Prostate gland (tissue), 2 donors: ENCODE measurements around the gene STRN3. TPM values are rescaled to one million over a fixed set of nuclear protein-coding genes. Genes with fewer than 3 reads are reported as not detected.

Source experiments
- DNase-seq: peaks from one replicate; pipeline ENCODE4 v3.0.0-alpha.2; 2019; ENCODE audit warnings: low spot score
- H3K27ac ChIP-seq, 2 donors: fragments of 200-600 bp; sonication (generic); 2 replicates each; pipeline ENCODE4 v1.5.1; 2017 to 2019
- H3K27me3 ChIP-seq: fragments of 200-600 bp; sonication (generic); replicated peaks from 2 replicates; pipeline ENCODE4 v1.5.1; 2019; ENCODE audit not compliant: insufficient read depth
- H3K36me3 ChIP-seq, 2 donors: fragments of 200-600 bp; sonication (generic); 1 replicate in 1 of 2; 2 replicates in 1 of 2; pipeline versions ENCODE4 v1.5.1 to v1.8.1; 2017 to 2019
- H3K4me1 ChIP-seq: fragments of 200-600 bp; sonication (generic); replicated peaks from 2 replicates; pipeline ENCODE4 v1.5.1; 2019
- H3K4me3 ChIP-seq, 2 donors: fragments of 200-600 bp; sonication (generic); 2 replicates each; pipeline ENCODE4 v1.5.1; 2017 to 2019
- H3K9me3 ChIP-seq: fragments of 200-600 bp; sonication (generic); 2 replicates; pipeline ENCODE4 v1.5.1; 2017
- CTCF ChIP-seq, 4 experiments: fragments of 200-600 bp in 2 of 4; fragments of 450-650 bp in 2 of 4; sonication (generic) in 2 of 4; IDR thresholded peaks; 1 replicate in 3 of 4; 2 replicates in 1 of 4; pipeline ENCODE4 v1.5.1; 2016 to 2019; ENCODE audit warnings: antibody characterized with exemption in 4 of 4, mild to moderate bottlenecking in 2 of 4, moderate library complexity in 2 of 4
- POLR2A ChIP-seq: fragments of 450-650 bp; IDR thresholded peaks from one replicate; pipeline ENCODE4 v1.6.1; 2016; ENCODE audit warnings: antibody characterized with exemption, mild to moderate bottlenecking
- POLR2AphosphoS5 ChIP-seq: sonication (generic); formaldehyde crosslinking; IDR thresholded peaks from one replicate; pipeline ENCODE4 v1.6.1; 2017; ENCODE audit warnings: antibody characterized with exemption
- WGBS: methylation state at CpG from one replicate; pipeline ENCODE4 v1.1.5; 2018; 5-methylcytosine and 5-hydroxymethylcytosine counted together
- intact Hi-C: fragments of 100-400 bp; cut with DNase I; formaldehyde crosslinking; loops from one replicate; pipeline ENCODE4 v1.14.2; 2022
- total RNA-seq, 2 donors: library from RNA; depleted of rRNA; stranded (reverse); fragments of >200 nt; gene quantifications; one replicate each; pipeline ENCODE4 v1.1.0, GENCODE V29; 2016

Gene STRN3
- total RNA-seq, 2 donors from 2014 or later, result 25.6 to 40.5 TPM

- H3K4me1 ChIP-seq, result no peaks in the 10 kb centered on the region
- intact Hi-C loops, result no loop called here
- no peaks in the 10 kb centered on the region for H3K36me3 ChIP-seq
Measured at GRCh38 chr14:30988509-30988908, 37.7 kb downstream of the STRN3 start.

GRCh38 chr14:30985796-30986195 is 40.4 kb downstream of the STRN3 start:
- no peaks in the 10 kb centered on the region for H3K9me3 ChIP-seq
- no peaks in the 10 kb centered on the region for H3K4me1 ChIP-seq
- H3K36me3 ChIP-seq, result no peaks in the 10 kb centered on the region
- whole genome bisulfite sequencing, result 88% methylated on average over 3 of the region's 3 CpGs
- TF ChIP-seq CTCF (IDR thresholded peaks at IDR 0.05) (no peak), POLR2AphosphoS5 (no peak), POLR2A (no peak)
- no peaks in the 10 kb centered on the region for H3K27me3 ChIP-seq
- no peak for DNase-seq
- intact Hi-C loops, result no loop called here
- H3K27ac ChIP-seq, result no peak overlapping the region
- no peak overlapping the region for H3K4me3 ChIP-seq

More at GRCh38 chr14:30988509-30988908, 37.7 kb downstream of the STRN3 start:
- Histone ChIP-seq H3K27ac (no peak overlapping the region), H3K9me3 (no peaks in the 10 kb centered on the region), H3K27me3 (no peaks in the 10 kb centered on the region), H3K4me3 (no peak overlapping the region)
- TF ChIP-seq CTCF (IDR thresholded peaks at IDR 0.05), result no peak
- DNase-seq, result no peak

- TF ChIP-seq CTCF (IDR thresholded peaks at IDR 0.05), result no peak
- TF ChIP-seq POLR2AphosphoS5, result no peak
- TF ChIP-seq POLR2A, result no peak
- no peak overlapping the region for H3K4me3 ChIP-seq
- H3K4me1 ChIP-seq, result no peaks in the 10 kb centered on the region
- no peak for DNase-seq
- no peaks in the 10 kb centered on the region for H3K9me3 ChIP-seq
- H3K27me3 ChIP-seq, result no peaks in the 10 kb centered on the region
- no peaks in the 10 kb centered on the region for H3K36me3 ChIP-seq
- 89% methylated on average over 2 of the region's 2 CpGs for WGBS
- H3K27ac ChIP-seq, result no peak overlapping the region
- intact Hi-C loops, result loop anchor here (5.0 kb wide), 1 partner anchor 98 kb away; no protein-coding TSS in a partner anchor
Measured at GRCh38 chr14:30983858-30984257, 42.3 kb downstream of the STRN3 start.

GRCh38 chr14:30982533-30982932 is 43.6 kb downstream of the STRN3 start:
- intact Hi-C loops, result loop anchor here (5.0 kb wide), 1 partner anchor 100 kb away; no protein-coding TSS in a partner anchor
- no peaks in the 10 kb centered on the region for H3K9me3 ChIP-seq
- H3K36me3 ChIP-seq, result no peaks in the 10 kb centered on the region
- no peaks in the 10 kb centered on the region for H3K4me1 ChIP-seq
- no peak for TF ChIP-seq CTCF (IDR thresholded peaks at IDR 0.05)
- TF ChIP-seq POLR2A, result no peak
- TF ChIP-seq POLR2AphosphoS5, result no peak
- no peak overlapping the region for H3K27ac ChIP-seq
- no peak for DNase-seq
- H3K4me3 ChIP-seq, result no peak overlapping the region
- 85% methylated on average over 7 of the region's 7 CpGs for WGBS
- no peaks in the 10 kb centered on the region for H3K27me3 ChIP-seq

GRCh38 chr14:30980980-30981379 is 45.2 kb downstream of the STRN3 start:
- intact Hi-C loops, result loop anchor here (5.0 kb wide), 1 partner anchor 101 kb away; no protein-coding TSS in a partner anchor
- H3K4me1 ChIP-seq, result no peaks in the 10 kb centered on the region

More at GRCh38 chr14:30980980-30981379, 45.2 kb downstream of the STRN3 start:
- no peak overlapping the region for H3K4me3 ChIP-seq
- WGBS, result 76% methylated on average over 3 of the region's 3 CpGs
- no peaks in the 10 kb centered on the region for H3K9me3 ChIP-seq
- TF ChIP-seq POLR2AphosphoS5 (no peak), CTCF (IDR thresholded peaks at IDR 0.05) (no peak), POLR2A (no peak)
- H3K27ac ChIP-seq, result no peak overlapping the region
- no peaks in the 10 kb centered on the region for H3K27me3 ChIP-seq
- no peaks in the 10 kb centered on the region for H3K36me3 ChIP-seq
- no peak for DNase-seq
